ENCODE measurements around the gene ZNF474. TPM values are rescaled to one million over a fixed set of nuclear protein-coding genes. Genes with fewer than 3 reads are reported as not detected.
A peak's percentile ranks its signal among the peaks of the same experiment; 100 is the strongest.

The ZNF474 gene
- total and polyA plus RNA-seq, 9 donors, result 0.12 to 5.7 (median 0.31) TPM; not detected in 1

- no peaks in the 10 kb centered on the region for H3K36me3 ChIP-seq
- DNase-seq, result peak; percentile 28 to 58 (median 44)
- 37 to 39% (median 39%) methylated on average over 7 of the region's 7 CpGs for WGBS, 3 donors
- H3K27me3 ChIP-seq, result no peaks in the 10 kb centered on the region
- intact Hi-C loops (cut with DNase I), result loop anchor here in 1 of 4 donors (10.0 kb wide), 1 partner anchor 1162 kb away; no protein-coding TSS in a partner anchor
- no peak overlapping the region for H3K4me3 ChIP-seq
- TF ChIP-seq CTCF (IDR thresholded peaks at IDR 0.05) (no peak), EP300 (IDR thresholded peaks at IDR 0.05) (no peak), POLR2A (IDR thresholded peaks at IDR 0.05) (no peak)
- H3K4me1 ChIP-seq (ENCODE audit: insufficient read depth), result peaks cover 3% of the 10 kb centered on the region
- no peaks in the 10 kb centered on the region for H3K9me3 ChIP-seq
- H3K27ac ChIP-seq, result no peak overlapping the region
These were observed 53.2 kb downstream of the ZNF474 start for GRCh38 chr5:122182491-122182921.

- no peak overlapping the region for H3K27ac ChIP-seq
- TF ChIP-seq CTCF (IDR thresholded peaks at IDR 0.05) (no peak), POLR2A (IDR thresholded peaks at IDR 0.05) (no peak), EP300 (IDR thresholded peaks at IDR 0.05) (no peak)
- intact Hi-C loops (cut with DNase I), result loop anchor here in 1 of 4 donors (10.0 kb wide), 1 partner anchor 1162 kb away; no protein-coding TSS in a partner anchor
- H3K9me3 ChIP-seq, result no peaks in the 10 kb centered on the region
- WGBS, 3 donors, result 18 to 26% (median 25%) methylated on average over 7 of the region's 7 CpGs
- H3K27me3 ChIP-seq, result no peaks in the 10 kb centered on the region
- peak; percentile 69 to 87 (median 85) for DNase-seq
- peaks cover 3% of the 10 kb centered on the region for H3K4me1 ChIP-seq (ENCODE audit: insufficient read depth)
- H3K4me3 ChIP-seq, result no peak overlapping the region
- no peaks in the 10 kb centered on the region for H3K36me3 ChIP-seq
These were observed 53.9 kb downstream of the ZNF474 start for GRCh38 chr5:122183098-122183787.

DNA sequence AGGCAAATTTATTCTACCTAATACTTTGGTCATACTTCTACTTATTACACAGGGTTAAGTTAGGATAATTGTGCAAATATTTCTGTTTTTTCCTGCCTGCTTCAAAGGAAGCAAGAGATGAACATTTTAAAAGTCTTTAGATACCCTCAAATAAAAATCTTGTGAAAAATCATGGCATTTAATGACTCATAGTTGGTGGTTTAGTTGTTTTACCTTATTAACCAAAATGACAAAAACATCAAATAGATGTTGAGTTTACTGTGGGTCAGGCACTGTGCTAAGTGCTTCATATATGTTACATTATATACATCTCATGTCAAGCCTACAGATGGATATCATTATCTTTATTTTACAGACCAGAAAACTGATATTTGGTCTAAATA, 54.4 kb downstream of the ZNF474 start:
- DNase-seq, result no peak
- no peaks in the 10 kb centered on the region for H3K27me3 ChIP-seq
- H3K4me1 ChIP-seq (ENCODE audit: insufficient read depth), result peaks cover 3% of the 10 kb centered on the region
- TF ChIP-seq CTCF (IDR thresholded peaks at IDR 0.05) (no peak), POLR2A (IDR thresholded peaks at IDR 0.05) (no peak), EP300 (IDR thresholded peaks at IDR 0.05) (no peak)
- intact Hi-C loops (cut with DNase I), result loop anchor here in 1 of 4 donors (10.0 kb wide), 1 partner anchor 1161 kb away; no protein-coding TSS in a partner anchor
- no peaks in the 10 kb centered on the region for H3K9me3 ChIP-seq
- H3K36me3 ChIP-seq, result no peaks in the 10 kb centered on the region
- H3K27ac ChIP-seq, result no peak overlapping the region
- H3K4me3 ChIP-seq, result no peak overlapping the region

DNA sequence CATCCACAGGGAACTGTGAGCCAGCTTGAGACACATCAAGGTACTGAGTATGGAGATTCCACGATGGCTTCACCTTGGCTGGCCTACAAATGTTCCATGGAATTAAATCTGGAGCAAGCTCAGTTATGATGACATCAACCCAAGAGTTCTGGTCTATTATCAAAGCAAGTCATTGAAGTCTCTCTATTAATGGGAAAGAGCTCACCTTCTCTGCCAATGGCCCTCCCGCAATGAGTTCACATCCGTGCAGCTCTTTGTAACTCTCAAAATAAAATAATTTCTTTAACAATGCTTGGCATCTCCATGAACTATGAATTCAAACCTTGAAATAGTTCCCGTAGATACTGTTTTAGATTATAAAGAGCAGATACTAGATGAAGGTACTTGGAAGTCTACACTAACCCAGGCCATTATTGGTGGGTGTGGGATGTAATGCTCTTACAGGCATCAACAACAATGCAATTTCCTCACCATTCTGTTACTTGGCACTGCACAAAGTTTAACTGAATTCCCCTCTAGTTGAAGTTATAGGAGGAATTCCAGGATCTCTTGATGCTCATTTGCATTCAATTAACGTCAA, 55.4 kb downstream of the ZNF474 start:
- WGBS, 3 donors, result 91 to 95% (median 91%) methylated on average over 5 of the region's 5 CpGs
- H3K27ac ChIP-seq, result no peak overlapping the region

More for the DNA sequence above, 55.4 kb downstream of the ZNF474 start:
- H3K4me3 ChIP-seq, result no peak overlapping the region
- no peaks in the 10 kb centered on the region for H3K27me3 ChIP-seq
- no peak for DNase-seq
- intact Hi-C loops (cut with DNase I), result loop anchor here in 1 of 4 donors (10.0 kb wide), 1 partner anchor 1160 kb away; no protein-coding TSS in a partner anchor
- no peaks in the 10 kb centered on the region for H3K9me3 ChIP-seq
- peaks cover 3% of the 10 kb centered on the region for H3K4me1 ChIP-seq (ENCODE audit: insufficient read depth)
- TF ChIP-seq POLR2A (IDR thresholded peaks at IDR 0.05), result no peak
- TF ChIP-seq EP300 (IDR thresholded peaks at IDR 0.05), result no peak
- TF ChIP-seq CTCF (IDR thresholded peaks at IDR 0.05), result no peak
- H3K36me3 ChIP-seq, result no peaks in the 10 kb centered on the region

Measured in ovary (tissue), 9 donors.